Amygdala (tissue), 56 donors: ENCODE results near the gene LRRC61.
"Not testable (repeated sequence)": the region's sequence is repeated elsewhere in the genome, so short reads cannot be mapped to it uniquely, and the experiment has no call there.

Experiments
- DNase-seq, 56 donors: peaks; one replicate each; lab custom pipeline; 2025; lab: John Stamatoyannopoulos, UW

Gene LRRC61

DNA sequence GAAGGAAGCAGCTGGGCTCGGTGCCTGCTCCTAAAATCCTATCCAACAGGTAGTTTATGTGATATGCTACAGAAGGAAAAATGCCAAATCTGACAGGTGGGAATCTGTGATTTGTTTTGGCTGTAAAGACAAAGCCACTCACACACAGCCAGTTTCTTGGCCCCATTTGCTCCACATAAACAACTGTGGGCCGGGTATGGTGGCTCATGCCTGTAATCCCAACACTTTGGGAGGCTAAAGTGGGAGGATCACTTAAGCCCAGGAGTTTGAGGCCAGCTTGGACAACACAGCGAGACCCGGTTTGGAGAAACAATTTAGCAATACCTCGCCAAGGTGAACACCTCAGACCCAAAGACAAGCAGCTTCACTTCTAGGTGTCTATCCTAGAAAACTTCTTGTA is 16.8 kb upstream of the LRRC61 start:
- not testable (repeated sequence) for DNase-seq

DNA sequence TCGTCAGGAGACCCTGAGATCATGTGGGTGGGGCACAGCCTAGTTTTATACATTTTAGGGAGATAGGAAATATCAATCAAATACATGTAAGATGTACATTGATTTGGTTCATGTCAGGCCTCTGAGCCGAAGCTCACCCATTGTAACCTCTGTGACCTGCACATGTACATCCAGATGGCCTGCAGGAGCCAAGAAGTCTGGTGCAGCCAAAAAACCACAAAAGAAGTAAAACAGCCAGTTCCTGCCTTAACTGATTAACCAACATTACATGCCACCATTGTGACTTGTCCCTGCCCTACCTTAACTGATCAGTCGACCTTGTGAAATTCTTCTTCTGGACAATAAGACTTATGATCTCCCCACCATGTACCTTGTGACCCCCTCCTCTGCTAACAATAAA is 16.0 kb upstream of the LRRC61 start:
- DNase-seq: no peak

DNA sequence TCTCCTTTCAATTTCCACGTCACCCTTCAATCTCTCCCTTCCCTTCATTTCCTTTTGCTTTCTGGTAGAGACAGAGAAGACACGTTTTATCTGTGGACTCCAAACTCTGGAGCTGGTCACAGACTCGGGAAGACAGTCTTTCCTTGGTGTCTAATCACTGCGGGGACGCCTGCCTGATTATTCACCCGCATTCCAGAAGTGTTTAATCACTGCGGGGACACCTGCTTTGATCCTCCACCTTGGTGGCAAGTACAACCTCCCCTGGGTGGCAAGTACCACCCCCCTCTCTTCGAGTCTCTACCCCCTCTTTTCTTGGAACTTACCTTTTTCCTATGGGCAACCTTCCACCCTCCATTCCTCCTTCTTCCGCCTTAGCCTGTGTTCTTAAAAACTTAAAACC is 15.3 kb upstream of the LRRC61 start:
- no peak for DNase-seq

DNA sequence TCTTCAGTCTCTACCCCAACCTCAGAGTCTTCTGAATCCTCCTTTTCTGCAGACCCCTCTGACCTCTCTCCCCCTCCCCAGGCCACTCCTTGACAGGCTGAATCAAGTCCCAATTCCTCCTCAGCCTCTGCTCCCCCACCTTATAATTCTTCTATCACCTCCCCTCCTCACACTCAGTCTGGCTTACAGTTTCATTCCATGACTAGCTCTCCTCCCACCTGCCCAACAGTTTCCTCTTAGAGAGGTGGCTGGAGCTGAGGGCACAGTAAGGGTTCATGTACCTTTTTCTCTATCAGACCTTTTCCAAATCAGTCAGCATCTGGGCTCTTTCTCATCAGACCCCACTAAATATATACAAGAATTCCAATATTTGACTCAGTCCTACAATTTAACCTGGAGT is 14.6 kb upstream of the LRRC61 start:
- DNase-seq: no peak

DNA sequence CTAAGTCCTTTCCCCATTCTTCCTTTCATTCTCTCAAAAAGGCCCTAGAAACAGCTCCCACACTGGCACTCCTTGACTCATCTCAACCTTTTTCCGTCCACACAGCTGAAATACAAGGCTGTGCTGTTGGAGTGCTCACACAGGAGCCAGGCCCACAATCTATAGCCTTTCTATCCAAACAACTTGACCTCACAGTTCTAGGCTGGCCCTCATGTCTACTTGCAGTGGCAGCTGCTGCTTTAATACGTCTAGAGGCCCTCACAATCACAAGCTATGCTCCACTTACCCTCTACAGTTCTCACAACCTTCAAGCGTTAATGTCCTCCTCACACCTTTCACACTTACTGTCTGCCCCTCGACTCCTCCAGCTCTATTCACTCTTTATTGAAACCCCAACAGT is 12.0 kb upstream of the LRRC61 start:
- no peak for DNase-seq

DNA sequence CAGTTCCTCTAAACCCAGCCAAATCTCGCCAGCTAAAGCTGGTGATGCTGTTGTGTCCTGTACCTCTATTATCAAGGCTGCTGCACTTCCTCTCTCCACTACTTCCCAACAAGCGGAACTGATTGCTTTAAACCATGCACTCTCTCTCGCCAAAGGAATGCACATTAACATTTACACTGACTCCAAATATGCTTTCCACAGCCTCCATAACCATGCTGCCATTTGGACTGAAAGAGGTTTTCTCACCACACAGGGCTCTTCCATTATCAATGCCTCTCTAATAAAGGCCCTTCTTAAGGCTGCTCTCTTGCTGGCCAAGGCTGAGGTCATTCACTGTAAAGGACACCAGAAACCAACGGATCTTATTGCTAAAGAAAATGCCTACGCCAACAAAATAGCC is 11.4 kb upstream of the LRRC61 start:
- DNase-seq: no peak

DNA sequence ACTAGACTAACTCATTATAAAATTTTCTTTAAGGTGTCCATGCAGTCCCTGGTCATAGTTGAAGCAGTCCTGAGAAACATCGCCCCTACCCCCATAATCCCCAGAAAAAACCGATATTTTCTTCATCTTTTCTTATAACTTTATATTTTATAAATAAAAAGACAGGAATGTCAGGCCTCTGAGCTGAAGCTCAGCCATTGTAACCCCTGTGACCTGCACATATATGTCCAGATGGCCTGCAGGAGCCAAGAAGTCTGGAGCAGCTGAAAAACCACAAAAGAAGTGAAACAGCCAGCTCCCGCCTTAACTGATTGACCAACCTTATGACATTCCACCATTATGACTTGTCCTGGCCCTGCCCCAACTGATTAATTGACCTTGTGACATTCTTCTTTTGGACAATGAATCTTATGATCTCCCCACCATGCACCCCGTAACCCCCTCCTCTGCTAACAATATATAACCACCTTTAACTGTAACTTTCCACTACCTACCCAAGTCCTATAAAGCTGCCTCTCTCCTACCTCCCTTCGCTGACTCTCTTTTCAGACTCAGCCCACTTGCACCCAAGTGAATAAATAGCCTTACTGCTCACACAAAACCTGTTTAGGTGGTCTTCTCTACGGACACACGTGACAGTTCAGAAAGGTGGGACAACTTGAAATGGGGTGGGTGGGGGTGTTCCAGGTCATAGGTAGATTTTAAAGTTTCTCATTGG is 10.3 kb upstream of the LRRC61 start:
- DNase-seq: not testable (repeated sequence)

DNA sequence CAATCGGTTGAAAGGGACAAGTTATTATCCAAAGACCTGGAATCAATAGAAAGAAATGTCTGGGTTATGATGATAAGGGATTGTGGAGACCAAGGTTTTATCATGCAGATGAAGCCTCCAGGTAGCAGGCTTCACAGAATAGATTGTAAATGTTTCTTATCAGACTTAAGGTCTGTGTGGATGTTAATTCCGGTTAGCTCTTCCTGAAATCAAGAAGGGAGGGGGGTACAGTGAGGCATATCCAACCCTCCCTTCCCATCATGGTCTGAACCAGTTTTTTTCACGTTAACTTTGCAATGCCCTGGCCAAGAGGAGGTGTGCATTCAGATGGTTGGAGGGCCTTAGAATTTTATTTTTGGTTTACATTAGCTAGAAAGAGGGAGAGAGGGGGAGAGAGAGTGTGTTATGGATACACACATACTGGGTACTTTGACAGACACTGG is 9.8 kb upstream of the LRRC61 start:
- DNase-seq: no peak

DNA sequence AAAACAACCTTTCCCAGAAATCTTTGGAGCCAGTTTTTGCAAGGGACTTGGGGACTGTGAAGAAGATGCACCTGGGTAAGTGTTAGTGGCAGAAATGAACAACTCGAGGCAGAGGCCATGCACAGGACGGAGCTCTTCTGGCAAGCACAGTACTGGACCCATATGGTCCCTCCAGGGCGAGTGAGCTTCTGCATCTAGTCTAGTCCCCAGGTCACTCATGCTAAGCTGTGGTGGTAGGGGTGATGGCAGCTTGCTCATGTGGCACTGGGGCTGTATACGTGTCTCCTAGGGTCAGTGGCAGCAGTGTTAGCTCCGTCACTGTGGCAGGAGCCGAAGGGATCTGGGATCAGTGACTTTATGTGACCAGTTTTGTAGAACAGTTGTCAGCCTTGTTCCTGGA is 9.3 kb upstream of the LRRC61 start:
- no peak for DNase-seq

DNA sequence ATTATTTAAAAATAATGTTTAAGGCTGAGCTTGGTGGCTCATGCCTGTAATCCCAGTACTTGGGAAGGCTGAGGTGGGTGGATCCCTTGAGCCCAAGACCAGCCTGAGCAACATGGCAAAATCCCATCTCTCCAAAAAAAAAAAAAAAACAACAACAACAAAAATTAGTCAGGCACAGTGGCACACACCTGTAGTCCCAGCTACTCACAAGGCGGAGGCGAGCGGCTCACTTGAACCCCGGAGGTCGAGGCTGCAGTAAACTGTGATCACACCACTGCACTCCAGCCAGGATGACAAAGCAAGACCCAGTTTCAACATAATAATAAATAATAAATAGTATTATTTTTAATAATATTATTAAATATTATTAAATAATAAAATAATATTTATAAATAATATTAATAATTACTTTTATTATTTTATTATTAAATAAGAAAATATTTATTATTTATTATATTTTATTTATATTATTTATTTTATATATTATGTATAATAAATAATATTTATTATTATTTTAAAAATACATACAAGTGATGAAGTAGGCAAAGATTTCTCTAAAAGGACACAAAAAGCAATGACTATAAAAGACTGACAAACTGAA is 8.4 kb upstream of the LRRC61 start:
- DNase-seq: no peak

DNA sequence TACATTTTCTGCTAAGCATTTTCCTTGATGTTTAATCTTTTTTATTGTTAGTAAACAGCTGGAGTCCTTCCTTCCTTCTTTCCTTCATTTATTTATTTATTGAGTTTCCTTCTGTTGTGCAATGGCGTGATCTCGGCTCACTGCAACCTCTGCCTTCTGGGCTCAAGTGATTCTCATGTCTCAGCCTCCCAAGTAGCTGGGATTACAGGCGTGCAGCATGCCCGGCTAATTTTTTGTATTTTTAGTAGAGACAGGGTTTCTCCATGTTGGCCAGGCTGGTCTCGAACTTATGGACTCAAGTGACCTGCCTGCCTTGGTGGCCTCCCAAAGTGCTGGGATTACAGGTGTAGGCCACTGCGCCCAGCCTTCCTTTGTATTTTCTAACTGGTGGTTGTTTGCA is 6.2 kb upstream of the LRRC61 start:
- not testable (repeated sequence) for DNase-seq

DNA sequence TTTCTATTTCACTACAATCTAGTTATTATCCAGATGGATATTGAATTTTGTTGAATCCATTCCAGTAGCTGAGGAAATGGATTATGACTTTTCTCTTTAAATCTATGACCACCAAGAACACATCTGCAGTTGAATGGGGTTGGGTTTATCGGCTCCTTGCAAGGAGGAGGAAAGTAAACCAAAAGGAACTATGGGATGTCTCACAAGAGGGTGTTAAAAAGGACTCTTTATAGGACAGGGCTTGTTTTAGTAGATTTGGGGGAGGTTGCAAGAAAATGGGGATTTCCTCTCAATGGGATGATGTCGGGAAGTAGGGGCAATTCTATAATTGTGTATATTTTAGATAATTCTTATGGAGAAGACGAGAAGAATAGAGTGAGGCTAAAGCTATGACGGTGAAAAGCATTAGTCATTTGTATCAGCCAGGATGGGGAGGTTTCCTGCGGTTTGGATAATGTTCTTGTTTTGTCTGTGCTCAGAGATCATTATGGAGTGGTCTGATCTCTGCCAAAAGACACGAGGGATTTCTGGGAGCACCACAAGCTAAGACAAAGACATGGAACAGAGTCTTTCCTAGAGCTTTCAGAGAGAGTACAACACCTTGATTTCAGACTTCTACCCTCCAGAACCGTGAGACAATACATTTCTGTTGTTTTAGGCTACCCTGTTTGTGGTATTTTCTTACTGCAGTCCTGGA is 5.3 kb upstream of the LRRC61 start:
- no peak for DNase-seq

DNA sequence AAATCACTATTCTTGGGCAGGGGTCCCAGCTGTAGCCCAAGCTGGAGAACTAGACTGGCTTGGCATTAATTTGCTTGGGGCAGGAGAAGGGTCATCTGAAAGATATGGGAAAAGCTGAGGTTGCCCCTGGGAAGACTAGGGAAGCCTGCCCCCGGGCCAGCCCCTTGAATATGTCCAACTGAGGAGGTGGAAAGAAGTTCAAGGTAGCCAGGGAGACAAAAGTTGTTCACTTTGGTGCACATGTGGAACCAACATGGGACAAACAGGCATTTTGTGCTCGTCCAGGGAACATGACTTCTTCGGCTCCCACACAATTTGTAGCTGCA is 1.4 kb upstream of the LRRC61 start:
- DNase-seq: no peak

DNA sequence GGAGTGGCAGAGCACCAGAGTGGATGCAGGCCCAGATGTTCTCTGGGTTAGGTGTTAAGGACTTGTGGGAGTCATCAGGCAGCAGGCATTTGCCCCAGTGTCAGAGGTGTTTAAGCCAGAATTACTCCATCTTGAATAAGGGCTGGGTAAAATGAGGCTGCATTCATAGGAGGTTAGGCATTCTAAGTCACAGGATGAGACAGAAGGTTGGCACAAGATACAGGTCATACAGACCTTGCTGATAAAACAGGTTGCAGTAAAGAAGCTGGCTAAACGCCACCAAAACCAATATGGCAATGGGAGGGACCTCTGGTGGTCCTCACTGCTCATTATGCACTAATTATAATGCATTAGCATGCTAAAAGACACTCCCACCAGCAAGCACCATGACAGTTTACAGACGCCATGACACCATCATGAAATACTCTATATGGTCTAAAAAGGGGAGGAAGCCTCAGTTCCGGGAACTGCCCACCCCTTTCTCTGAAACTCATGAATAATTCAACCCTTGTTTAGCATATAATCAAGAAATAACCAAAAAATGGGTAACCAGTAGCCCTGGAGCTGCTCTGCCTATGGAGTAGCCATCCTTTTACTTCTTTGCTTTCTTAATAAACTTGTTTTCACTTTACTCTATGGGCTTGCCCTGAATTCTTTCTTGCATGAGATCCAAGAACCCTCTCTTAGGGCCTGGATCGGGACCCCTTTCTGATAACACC is 882 bp upstream of the LRRC61 start:
- no peak for DNase-seq

DNA sequence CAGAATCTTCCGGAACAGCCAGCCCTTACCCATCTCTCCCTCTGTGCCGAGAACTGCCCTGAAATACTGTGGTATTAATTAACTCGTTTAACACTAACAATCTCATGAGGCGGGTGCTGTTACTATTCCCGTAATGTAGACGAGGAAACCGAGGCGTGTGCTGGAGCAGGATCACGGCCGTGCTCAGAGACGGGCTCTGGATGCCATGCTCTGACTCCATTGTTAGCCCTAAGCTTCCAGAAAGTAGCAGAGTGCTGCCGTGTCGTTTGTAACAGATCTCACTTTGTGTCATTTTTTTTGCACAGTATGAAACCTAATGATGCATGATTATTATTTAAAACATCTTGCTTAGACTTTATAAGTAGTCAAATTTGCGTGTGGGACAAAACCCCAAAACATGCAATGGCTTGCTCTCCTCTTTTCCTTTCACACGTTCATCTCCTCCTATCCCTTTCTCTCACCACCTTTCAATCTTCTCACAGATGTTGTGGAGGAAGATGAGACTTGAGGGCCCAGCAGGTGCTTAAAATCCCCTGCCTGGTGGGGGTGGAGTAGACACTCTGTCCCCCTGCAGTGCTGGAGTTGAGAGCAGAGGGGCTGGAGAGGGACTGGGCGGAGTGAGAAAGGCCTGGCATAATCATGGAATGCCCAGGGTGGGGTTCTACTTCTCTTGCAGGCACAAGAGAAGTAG is 672 bp downstream of the LRRC61 start:
- no peak for DNase-seq

DNA sequence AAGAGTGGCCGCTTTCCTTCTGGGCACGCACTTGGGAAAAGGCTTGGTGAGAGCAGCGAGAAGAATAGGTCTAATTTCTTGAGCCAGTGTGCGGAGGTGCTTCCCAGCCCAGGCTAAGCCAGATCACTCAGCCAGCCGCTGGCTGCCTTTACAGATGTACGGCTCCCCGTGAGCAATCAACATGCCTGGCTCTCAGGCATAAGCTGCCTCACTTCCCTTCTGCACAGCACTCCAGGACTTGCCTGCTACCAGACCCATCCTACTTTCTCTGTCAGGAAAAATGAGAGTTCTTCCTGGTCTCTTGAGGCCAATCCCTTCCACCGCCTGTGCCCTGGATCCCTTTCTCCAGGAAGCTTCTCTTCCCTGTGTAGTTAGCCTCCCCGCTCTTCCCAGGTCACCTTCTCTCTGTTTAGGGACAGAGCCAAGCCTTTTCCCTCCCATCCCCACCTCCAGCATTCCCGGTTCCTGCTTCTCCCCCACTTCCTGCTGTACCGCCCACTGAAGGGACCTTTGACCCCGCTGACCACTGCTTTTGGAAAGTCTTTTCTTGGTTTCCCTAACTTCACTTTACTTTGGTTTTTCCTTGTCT is 1.3 kb downstream of the LRRC61 start:
- no peak for DNase-seq

DNA sequence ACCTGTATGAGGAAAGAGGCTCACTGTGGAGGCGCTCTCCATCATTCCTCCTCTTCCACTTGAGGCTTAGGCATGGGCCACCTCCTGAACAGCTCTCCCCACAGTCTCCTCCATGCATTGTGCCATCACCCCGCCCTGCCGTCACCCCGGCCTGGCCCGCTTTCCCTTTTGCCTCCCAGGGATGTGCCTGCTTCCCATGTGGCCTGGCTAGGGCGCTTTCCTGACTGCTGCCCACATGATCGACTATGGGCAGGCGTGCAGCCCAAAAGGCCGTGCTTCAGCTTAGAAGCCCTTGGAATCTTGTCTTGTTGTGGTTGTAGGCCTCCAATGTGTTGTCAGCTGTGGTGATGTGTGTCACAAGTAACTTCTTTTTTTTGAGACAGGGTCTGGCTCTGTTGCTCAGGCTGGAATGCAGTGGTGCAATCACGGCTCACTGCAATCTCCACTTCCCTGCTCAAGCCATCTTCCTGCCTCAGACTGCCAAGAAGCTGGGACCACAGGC is 2.0 kb downstream of the LRRC61 start:
- no peak for DNase-seq

DNA sequence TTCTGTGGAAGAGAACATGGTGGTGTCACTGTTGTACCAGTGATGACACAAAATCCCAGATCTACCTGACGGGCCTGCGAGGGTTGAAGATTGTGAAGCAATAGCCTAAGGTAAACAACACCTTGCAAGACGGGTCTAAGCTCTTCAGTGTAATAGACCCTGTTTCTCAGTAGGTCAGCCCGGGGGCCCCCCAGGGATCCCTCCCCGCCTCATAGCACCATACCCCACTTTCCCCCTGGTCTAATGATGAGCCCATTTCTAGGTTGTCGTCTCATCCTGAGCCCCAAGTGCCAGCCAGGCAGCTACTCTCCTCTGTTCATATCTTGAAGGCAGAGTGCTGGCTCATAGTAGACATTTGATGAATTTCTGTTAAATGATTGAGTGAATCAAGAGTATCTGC is 2.7 kb downstream of the LRRC61 start:
- no peak for DNase-seq

DNA sequence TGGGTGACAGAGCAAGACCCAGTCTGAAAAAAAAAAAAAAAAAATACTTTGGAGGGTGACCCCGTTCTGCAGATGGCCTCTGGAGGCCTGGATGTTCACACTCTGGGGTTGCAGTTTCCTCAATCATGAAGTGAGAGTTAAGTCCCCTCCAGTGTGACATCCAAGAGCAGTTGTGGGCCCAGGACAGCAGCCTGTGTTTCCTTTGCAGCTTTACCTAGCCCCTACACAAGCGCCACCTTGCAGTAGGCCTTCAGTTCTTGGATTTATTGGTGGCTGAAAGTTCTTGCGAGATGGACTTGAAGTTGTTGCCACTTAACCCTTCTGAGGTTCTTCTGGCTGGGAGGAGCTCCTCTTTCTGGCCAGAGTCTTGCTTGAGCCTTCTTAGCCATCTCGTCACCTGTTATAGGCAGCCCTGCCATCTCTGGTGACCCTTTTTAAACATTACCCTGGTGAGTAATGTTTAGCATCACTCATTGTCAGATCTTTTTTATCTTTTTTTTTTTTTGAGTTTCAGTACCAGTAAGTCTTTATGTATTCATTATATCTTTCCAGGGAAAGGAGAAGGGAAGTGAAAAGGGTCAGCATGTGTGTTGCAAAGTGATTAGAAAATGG is 3.6 kb downstream of the LRRC61 start:
- DNase-seq: no peak

DNA sequence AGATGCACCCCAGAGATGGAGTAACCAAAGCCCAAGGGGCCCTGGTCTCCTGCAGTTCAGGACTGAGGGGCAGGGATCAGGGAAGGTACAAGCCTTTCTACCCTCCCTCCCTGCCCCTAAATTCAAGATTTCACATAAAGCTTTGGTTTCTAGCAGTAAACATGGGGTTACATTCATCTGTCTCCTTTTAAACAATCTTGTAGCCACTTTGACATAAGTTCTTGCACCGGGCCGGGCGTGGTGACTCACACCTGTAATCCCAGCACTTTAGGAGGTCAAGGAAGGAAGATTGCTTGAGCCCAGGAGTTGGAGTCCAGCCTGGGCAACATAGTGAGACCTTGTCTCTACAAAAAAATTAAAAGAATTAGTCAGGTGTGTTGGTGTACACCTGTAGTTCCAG is 4.2 kb downstream of the LRRC61 start:
- DNase-seq: no peak
